Tibial nerve (tissue), 3 donors: ENCODE results near the gene SOX9.
"Not testable (repeated sequence)": the region's sequence is repeated elsewhere in the genome, so short reads cannot be mapped to it uniquely, and the experiment has no call there.

Experiments
- CTCF ChIP-seq, 5 experiments: fragments of 200-600 bp in 3 of 5; fragments of 450-650 bp in 2 of 5; sonication (generic) in 3 of 5; IDR thresholded peaks; one replicate each; pipeline ENCODE4 v1.5.1; 2016 to 2019; ENCODE audit warnings: antibody characterized with exemption in 5 of 5, mild to moderate bottlenecking in 3 of 5, moderate library complexity in 2 of 5
- POLR2A ChIP-seq, 2 donors: fragments of 450-650 bp; IDR thresholded peaks; one replicate each; pipeline ENCODE4 v1.6.1; 2017; ENCODE audit warnings: antibody characterized with exemption in 2 of 2, mild to moderate bottlenecking in 2 of 2, moderate library complexity in 2 of 2

- not testable (repeated sequence) for TF ChIP-seq POLR2A, CTCF (IDR thresholded peaks at IDR 0.05)
These were observed 8.9 kb upstream of the SOX9 start for GRCh38 chr17:72111926-72112325.
